Keratinocyte (primary cell): ENCODE results near the gene BHLHE40. TPM values are rescaled to one million over a fixed set of nuclear protein-coding genes. Genes with fewer than 3 reads are reported as not detected.

Source experiments
- DNase-seq: peaks from one replicate; pipeline ENCODE4 v3.0.0-alpha.2; 2011; ENCODE audit warnings: low read depth, missing footprints, low spot score
- FAIRE-seq: peaks from 2 replicates; lab custom pipeline; 2011; peaks lifted over from hg19 to GRCh38; lab: Jason Lieb, UNC
- H2AFZ ChIP-seq: 2 replicates; pipeline ENCODE4 v1.6.0; 2012; ENCODE audit warnings: low read length, control low read depth, inconsistent platforms; ENCODE audit not compliant: control insufficient read depth
- H3K27ac ChIP-seq: 2 replicates; pipeline ENCODE4 v1.5.1; 2011; ENCODE audit warnings: low read length; ENCODE audit not compliant: control insufficient read depth, insufficient read depth
- H3K27me3 ChIP-seq: 3 replicates; pipeline ENCODE4 v1.6.0; 2011; ENCODE audit warnings: low read length; ENCODE audit not compliant: control insufficient read depth, insufficient read depth; ENCODE audit errors: extremely low read depth
- H3K36me3 ChIP-seq, 2 experiments: 2 replicates in 1 of 2; 3 replicates in 1 of 2; pipeline ENCODE4 v1.5.1; 2011; ENCODE audit warnings: low read length in 2 of 2, mild to moderate bottlenecking in 1 of 2; ENCODE audit not compliant: control insufficient read depth in 2 of 2, insufficient read depth in 2 of 2; ENCODE audit errors: extremely low read depth in 1 of 2
- H3K4me1 ChIP-seq: 3 replicates; pipeline ENCODE4 v1.5.1; 2011; ENCODE audit warnings: low read length; ENCODE audit not compliant: control insufficient read depth, insufficient read depth; ENCODE audit errors: extremely low read depth
- H3K4me2 ChIP-seq: 3 replicates; pipeline ENCODE4 v1.6.0; 2011; ENCODE audit warnings: low read depth, low read length; ENCODE audit not compliant: control insufficient read depth, insufficient read depth; ENCODE audit errors: extremely low read depth
- H3K4me3 ChIP-seq, 3 experiments: fragments of 200-600 bp in 1 of 3; sonication (generic) in 1 of 3; 2 replicates in 2 of 3; 3 replicates in 1 of 3; pipeline ENCODE4 v1.5.1; 2011 to 2016; ENCODE audit warnings: low read length in 3 of 3, mild to moderate bottlenecking in 3 of 3, control low read depth in 2 of 3, inconsistent platforms in 1 of 3, low read depth in 1 of 3, mixed read lengths in 1 of 3, mixed run types in 1 of 3, moderate library complexity in 1 of 3; ENCODE audit not compliant: control insufficient read depth in 2 of 3, insufficient read depth in 2 of 3; ENCODE audit errors: extremely low read depth in 1 of 3
- H3K79me2 ChIP-seq: 2 replicates; pipeline ENCODE4 v1.6.0; 2012; ENCODE audit warnings: low read length; ENCODE audit not compliant: control insufficient read depth, insufficient read depth
- H3K9ac ChIP-seq: 3 replicates; pipeline ENCODE4 v1.6.0; 2011; ENCODE audit warnings: low read length; ENCODE audit not compliant: control insufficient read depth, insufficient read depth; ENCODE audit errors: extremely low read depth
- H3K9me1 ChIP-seq: 3 replicates; pipeline ENCODE4 v1.6.0; 2011; ENCODE audit warnings: low read length; ENCODE audit not compliant: control insufficient read depth, insufficient read depth; ENCODE audit errors: extremely low read depth
- H3K9me3 ChIP-seq: 2 replicates; pipeline ENCODE4 v1.5.1; 2012; ENCODE audit warnings: low read depth, low read length; ENCODE audit not compliant: control insufficient read depth
- H4K20me1 ChIP-seq: 3 replicates; pipeline ENCODE4 v1.6.0; 2011; ENCODE audit warnings: low read length; ENCODE audit not compliant: control insufficient read depth, insufficient read depth; ENCODE audit errors: extremely low read depth
- EZH2 ChIP-seq: IDR thresholded peaks from one replicate; pipeline ENCODE4 v1.6.1; 2012; ENCODE audit warnings: inconsistent platforms, mild to moderate bottlenecking, low read length, moderate library complexity
- dilution Hi-C: fragments of 300-500 bp; cut with MboI; formaldehyde crosslinking; loops from one replicate; pipeline ENCODE4 v1.7.0; 2020; ENCODE audit warnings: low sequenced_read_pairs; ENCODE audit not compliant: extremely low pct_ligation_motif_present
- polyA plus RNA-seq, 5 experiments: library from polyadenylated mRNA; depleted of rRNA in 3 of 5; stranded (reverse) in 3 of 5; stranded (forward) in 1 of 5; unstranded in 1 of 5; fragments of >200 nt; gene quantifications; 1 replicate in 1 of 5; 2 replicates in 3 of 5; 3 replicates in 1 of 5; pipeline versions ENCODE4 v1.2.1 to v1.2.3, GENCODE V29; 2011 to 2012; ENCODE audit warnings: missing spikeins in 2 of 5, low read depth in 1 of 5, low replicate concordance in 1 of 5
- TF ChIP-seq, protein P1 (sequence below), 3 experiments: IDR thresholded peaks in 1 of 3; conservative IDR thresholded peaks in 1 of 3; optimal IDR thresholded peaks in 1 of 3; 2 replicates in 2 of 3; 3 replicates in 1 of 3; pipeline versions ENCODE3 to v1.5.1; 2011; ENCODE audit warnings: low read length in 3 of 3, mild to moderate bottlenecking in 3 of 3, moderate library complexity in 2 of 3, control low read depth in 1 of 3, inconsistent platforms in 1 of 3; ENCODE audit not compliant: insufficient read depth in 2 of 3; ENCODE audit errors: extremely low read depth in 1 of 3

The BHLHE40 gene
- polyA plus RNA-seq, 1 donor (not counting 4 experiments of a cell fraction or from before 2014, with no cell fraction given), result 95.7 TPM

DNA sequence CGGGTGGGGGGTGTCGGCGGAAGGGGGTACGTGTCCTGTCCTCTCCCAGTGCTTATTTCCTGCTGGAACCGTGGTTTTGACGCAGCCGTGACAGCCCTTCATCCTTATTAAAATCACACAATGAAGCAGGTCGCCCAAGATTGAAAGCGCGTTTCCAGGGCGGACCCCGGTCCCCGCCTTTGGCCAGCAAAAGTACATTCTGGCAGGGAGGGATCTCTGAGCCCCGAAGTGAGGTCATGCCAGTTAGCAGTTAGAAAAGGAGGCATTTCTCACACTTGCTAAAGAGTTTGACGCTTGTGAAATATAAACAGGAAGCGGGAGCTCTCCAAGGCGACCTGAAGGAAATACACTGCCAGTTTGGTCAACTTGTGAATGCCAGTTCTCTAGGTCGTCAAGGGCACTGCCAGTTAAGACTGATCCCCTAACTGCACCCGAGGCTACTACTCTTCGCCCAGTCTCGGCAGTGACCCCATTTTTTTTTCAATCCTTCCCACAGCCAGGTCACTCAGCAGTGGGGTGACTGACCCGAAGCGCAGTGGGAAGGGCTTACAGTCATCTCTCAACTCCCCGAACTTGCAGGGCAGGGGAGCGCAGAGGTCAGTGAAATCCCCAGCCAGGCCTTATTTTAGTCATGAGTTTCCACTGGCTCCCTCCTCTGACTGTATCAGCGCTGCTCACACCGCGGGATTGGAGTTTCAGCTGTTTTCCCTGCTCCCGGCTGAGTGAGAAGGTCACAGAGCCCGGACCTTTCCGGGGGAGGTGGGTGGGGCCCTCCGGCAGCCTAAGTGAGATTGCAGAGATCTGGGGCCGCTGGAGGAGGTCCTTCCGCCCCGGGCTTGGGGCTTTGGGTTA is 2.0 kb upstream of the BHLHE40 start:
- H3K27me3 ChIP-seq, result no peaks in the 10 kb centered on the region
- dilution Hi-C loops, result no loop called here
- H3K4me3 ChIP-seq, result peak overlapping the region; percentile 46 to 73 (median 66)
- no peaks in the 10 kb centered on the region for H3K9me3 ChIP-seq
- H4K20me1 ChIP-seq, result no peaks in the 10 kb centered on the region
- FAIRE-seq, result no peak
- H3K36me3 ChIP-seq, result peaks cover 2 to 3% of the 10 kb centered on the region in 2 experiments
- TF ChIP-seq EZH2, result no peak
- TF ChIP-seq, protein P1, sequence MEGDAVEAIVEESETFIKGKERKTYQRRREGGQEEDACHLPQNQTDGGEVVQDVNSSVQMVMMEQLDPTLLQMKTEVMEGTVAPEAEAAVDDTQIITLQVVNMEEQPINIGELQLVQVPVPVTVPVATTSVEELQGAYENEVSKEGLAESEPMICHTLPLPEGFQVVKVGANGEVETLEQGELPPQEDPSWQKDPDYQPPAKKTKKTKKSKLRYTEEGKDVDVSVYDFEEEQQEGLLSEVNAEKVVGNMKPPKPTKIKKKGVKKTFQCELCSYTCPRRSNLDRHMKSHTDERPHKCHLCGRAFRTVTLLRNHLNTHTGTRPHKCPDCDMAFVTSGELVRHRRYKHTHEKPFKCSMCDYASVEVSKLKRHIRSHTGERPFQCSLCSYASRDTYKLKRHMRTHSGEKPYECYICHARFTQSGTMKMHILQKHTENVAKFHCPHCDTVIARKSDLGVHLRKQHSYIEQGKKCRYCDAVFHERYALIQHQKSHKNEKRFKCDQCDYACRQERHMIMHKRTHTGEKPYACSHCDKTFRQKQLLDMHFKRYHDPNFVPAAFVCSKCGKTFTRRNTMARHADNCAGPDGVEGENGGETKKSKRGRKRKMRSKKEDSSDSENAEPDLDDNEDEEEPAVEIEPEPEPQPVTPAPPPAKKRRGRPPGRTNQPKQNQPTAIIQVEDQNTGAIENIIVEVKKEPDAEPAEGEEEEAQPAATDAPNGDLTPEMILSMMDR (optimal IDR thresholded peaks at IDR 0.05 in 1 of 3, IDR thresholded peaks at IDR 0.05 in 1 of 3, conservative IDR thresholded peaks at IDR 0.05 in 1 of 3; ENCODE audit: extremely low read depth in 1 of 3, insufficient read depth in 2 of 3, low read length in 3 of 3), result peak in 2 of 3 experiments; percentile 10 to 15
- H3K27ac ChIP-seq, result peak overlapping the region; percentile 98
- H3K79me2 ChIP-seq, result peaks cover 29% of the 10 kb centered on the region
- H3K9me1 ChIP-seq, result no peaks in the 10 kb centered on the region
- peaks cover 13% of the 10 kb centered on the region for H3K4me1 ChIP-seq
- H3K9ac ChIP-seq, result peak overlapping the region; percentile 98
- no peak for DNase-seq
- H3K4me2 ChIP-seq, result peak overlapping the region; percentile 99
- peak overlapping the region; percentile 63 for H2AFZ ChIP-seq

DNA sequence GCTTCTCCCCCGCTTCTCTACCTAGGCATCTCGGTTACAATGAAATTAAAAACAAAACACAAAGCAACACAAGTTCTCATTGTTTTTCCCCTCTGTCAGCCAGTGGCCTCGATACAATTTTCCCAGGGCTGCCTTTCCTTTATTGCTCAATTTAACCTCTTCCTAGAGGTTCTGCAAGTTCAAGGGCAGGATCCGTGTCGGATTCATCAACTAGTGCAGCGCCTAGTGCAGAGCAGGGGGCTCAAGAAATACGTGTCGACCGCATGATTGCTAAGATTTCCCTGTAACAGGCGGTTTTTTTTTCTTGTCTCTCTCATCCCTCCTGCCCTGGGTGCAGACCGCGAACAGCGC is 1.4 kb upstream of the BHLHE40 start:
- Histone ChIP-seq H3K9me3 (no peaks in the 10 kb centered on the region), H3K4me1 (peaks cover 19% of the 10 kb centered on the region), H3K4me2 (peak overlapping the region; percentile 99), H3K27ac (peak overlapping the region; percentile 98), H3K9me1 (no peaks in the 10 kb centered on the region), H3K27me3 (no peaks in the 10 kb centered on the region), H3K4me3 (peak overlapping the region; percentile 46 to 73 (median 66)), H2AFZ (peak overlapping the region; percentile 42), H3K36me3 (peaks cover 4 to 6% of the 10 kb centered on the region in 2 experiments), H3K9ac (peak overlapping the region; percentile 98), H3K79me2 (peaks cover 34% of the 10 kb centered on the region), H4K20me1 (no peaks in the 10 kb centered on the region)
- no peak for DNase-seq
- TF ChIP-seq, protein P1 (optimal IDR thresholded peaks at IDR 0.05 in 1 of 3, IDR thresholded peaks at IDR 0.05 in 1 of 3, conservative IDR thresholded peaks at IDR 0.05 in 1 of 3; ENCODE audit: extremely low read depth in 1 of 3, insufficient read depth in 2 of 3, low read length in 3 of 3), result no peak
- TF ChIP-seq EZH2, result no peak
- dilution Hi-C loops, result no loop called here
- FAIRE-seq, result no peak
